NAMALWA (cell line): ENCODE measurements around the gene ARMH2.
"Not testable (repeated sequence)": the region's sequence is repeated elsewhere in the genome, so short reads cannot be mapped to it uniquely, and the experiment has no call there.

ENCODE experiments used
- DNase-seq: peaks from one replicate; pipeline ENCODE4 v3.0.0-alpha.2; 2015; ENCODE audit warnings: low spot score

ARMH2 gene

DNA sequence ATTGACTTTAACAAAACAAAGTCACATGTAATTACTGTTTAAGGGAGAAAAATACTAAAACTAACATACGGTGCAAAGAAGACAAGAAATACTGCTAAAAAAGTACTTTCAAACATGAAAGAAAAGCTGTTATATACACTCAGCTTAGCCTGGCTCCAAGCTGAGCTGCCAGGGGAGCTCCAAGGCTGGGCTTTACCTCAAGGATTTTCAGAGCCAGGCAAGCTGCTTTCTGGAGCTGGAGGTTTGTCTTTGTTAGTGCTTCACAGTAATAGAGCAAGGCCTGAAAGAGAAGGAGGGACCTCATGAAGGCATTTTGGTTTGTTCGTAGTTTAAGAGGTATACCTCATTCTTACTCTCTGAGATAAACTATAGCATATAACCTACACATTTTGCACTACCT, 19.6 kb upstream of the ARMH2 start:
- DNase-seq, result no peak

DNA sequence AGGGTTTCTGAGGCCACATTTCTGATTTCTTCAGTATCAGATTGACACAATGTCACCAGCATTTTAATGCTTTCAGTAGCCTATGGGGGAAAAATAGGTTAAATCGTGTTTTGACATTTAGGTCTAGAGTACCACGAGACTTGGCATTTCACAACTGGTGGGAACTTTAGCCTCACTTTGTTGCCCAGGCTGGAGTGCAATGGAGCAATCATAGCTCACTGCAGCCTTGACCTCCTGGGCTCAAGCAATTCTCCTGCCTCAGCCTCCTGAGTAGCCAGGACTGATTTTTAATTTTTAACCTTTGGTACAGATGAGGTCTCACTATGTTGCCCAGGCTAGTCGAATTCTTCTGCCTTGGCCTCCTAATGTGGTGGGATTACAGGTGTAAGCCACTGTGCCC, 11.0 kb upstream of the ARMH2 start:
- no peak for DNase-seq

DNA sequence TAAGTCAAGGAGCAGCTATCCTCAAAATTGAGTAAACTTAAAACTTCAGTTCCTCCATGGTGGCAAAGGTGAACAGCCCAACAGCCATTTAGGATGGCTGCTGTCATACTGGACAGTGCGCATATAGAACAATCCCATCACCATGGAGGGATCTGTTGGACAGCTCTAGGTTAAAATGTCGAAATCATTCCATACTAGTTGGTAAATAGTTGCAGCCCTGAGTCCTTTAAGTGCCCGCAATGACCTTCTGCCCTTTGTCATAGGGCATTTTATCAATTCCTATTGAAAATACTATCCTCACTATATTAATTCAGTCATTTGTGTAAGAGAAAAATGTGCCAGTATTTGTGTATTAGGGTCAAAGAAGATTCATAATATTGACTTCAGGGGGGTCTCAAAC, 8.9 kb upstream of the ARMH2 start:
- DNase-seq, result no peak

DNA sequence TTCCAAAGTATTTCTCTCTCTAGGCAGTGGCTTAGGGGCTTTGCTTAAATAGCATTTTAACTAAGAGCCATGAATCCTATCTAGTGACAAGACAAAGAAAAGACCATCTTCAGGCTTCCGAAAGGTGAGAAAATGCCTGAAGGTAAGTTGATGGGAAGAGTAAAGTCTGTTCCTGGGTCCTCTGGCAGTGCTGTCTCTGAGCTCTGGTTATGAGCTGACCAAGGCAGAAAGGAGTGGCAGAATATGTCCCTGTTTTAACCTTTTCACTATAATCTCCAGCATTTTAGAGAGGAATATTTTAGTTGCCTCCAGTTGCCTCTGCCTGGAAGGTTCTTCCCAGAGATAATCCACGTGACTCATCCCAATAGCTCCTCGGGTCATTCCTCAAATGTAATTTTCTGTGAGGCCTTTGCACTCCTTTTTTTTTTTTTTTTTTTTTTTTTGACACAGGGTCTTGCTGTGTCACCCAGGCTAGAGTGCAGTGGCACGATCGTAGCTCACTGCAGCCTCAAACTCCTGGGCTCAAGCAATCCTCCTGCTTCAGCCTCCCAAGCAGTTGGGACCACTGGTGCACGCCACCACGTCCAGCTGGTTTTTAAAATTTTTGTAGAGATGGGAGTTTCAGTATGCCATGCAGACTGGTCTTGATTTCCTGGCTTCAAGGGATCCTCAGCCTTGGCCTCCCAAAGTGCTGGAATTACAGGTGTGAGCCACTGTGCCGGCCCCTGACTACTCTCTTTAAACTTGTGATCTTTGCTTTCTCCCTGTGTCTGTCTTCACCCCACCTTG, 3.7 kb upstream of the ARMH2 start:
- DNase-seq, result no peak

DNA sequence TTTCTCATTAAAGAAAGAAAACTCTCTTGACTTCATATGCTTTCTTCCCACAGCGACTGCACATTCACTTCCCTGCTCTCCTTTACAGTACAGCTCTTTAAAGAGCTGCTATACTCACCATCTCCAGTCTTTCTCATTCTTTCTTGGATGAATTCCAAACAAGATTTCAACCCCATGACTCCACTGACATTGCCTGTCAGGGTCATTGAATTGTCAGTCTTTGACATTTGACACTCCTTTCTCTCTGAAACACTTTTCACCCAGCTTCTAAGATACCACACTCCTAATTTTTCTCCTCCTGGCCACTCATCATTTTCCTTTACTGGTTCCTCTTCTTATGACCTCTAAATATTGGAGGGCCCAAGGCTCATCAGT, 811 bp upstream of the ARMH2 start:
- no peak for DNase-seq

DNA sequence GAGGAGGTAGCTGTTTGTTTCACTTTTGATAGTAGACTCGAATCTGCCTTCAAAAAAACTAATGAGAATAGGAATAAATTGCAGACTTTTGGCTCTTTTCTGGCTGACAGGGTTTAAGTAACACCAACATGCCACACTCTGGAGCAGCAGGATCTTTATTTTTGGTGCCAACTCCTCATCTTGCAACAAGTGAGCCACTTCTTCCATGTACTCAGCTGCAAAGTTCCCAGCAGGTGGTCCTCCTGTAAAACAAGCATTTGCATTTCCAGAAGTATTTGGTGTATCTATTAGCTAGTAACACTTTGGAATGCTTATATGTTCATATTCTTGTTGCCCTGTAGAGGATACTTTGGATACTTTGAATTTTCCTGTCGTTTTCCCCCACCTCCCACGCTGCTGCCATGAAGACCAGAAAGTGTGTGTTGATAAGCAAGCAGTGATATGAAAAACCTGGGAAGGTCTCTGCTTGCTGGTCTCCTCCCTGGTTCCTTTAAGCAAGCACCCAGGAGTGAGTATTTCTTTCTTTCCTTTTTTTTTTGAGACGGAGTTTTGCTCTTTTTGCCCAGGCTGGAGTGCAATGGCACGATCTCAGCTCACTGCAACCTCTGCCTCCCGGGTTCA, 1.0 kb downstream of the ARMH2 start:
- no peak for DNase-seq

DNA sequence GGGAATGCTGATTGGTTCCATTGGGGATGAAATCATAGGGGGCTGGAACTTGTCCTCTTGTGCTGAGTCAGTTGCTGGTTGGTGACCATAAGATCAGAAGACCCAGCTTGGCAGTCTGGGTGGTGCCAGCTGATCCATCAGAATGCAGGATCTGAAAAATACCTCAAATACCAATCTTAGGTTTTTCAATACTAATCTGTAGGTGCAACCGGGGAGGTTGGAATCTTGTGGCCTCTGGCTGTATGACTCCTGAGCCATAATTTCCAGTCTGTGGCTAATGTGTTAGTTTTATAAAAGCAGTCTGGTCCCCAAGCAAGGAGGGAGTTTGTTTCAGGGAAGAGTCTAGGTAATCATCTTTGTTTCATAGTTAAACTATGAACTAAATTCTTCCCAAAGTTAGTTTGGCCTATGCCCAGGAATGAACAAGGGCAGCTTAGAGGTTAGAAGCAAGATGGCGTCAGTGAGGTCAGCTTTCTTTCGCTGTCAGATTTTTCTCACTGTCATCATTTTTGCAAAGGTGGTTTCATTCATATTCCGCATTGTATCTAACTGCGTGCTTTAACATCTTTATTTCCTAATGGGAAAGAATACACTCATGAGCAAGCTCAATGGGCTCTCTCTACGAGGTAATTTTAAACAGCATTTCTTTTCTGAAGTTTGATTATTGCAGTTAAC, 2.0 kb downstream of the ARMH2 start:
- DNase-seq, result no peak

DNA sequence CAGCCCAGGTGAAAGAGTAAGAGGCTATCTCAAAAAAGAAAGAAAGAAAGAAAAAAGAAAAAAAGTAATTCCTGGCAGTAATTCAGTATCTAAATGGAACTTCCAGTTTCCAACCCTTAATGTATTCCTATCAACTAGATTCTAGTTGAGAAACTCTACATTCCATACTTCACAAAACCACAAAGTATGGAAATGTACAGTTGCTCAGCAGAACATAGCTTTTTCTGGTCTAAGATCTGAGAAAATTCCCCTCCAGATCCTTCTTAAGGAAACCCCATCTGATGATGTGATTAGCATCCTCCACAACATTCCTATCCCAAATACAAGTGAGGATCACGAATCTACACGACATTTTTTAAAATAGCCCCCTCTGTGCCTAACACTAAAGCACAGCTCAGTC, 3.6 kb downstream of the ARMH2 start:
- DNase-seq, result no peak

DNA sequence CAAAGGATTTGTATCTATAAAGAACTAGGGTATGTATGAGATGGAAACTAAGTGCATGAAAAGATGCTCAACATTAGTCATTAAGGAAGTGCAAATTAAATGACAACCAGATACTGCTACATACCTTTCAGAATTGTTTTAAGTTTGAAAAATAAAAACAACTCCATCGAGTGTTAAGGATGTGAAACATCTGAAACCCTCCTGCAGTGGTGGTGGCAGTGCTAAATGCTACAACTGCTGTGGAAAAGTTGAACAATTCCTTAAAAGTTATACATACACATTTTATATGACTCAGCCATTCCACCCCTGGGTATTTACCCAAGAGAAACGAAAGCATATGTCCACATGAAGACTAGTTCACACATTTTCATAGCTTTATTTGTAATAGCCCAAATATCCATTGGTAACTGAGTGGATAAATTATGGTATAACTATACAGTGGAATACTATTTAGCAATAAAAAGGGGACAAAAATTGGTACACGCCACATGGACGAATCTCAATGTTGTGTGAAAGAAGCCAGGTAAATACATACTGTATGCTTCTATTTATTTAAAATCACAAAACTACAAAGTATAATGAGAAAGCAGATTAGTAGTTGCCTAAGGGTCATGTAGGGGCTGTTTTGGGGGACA, 10.6 kb downstream of the ARMH2 start:
- DNase-seq, result no peak

DNA sequence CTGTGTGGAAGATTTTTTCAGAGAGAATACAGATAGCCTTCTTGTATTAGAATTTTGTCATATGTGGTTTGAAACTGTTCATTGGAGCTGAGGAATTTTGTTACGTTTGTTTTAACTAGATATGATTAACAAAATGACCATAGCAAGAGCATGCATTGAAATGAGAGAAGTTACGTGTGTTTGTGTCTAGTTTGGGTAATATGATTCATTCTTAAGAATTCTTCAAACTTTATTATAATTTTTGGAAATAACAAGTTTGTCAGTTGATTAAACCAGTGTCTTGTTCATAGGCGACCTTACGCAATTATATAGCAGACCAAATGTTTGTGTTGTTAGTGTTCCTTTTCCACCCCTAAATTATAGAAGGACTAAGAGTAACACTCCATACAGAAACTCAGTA, 18.5 kb downstream of the ARMH2 start:
- no peak for DNase-seq

DNA sequence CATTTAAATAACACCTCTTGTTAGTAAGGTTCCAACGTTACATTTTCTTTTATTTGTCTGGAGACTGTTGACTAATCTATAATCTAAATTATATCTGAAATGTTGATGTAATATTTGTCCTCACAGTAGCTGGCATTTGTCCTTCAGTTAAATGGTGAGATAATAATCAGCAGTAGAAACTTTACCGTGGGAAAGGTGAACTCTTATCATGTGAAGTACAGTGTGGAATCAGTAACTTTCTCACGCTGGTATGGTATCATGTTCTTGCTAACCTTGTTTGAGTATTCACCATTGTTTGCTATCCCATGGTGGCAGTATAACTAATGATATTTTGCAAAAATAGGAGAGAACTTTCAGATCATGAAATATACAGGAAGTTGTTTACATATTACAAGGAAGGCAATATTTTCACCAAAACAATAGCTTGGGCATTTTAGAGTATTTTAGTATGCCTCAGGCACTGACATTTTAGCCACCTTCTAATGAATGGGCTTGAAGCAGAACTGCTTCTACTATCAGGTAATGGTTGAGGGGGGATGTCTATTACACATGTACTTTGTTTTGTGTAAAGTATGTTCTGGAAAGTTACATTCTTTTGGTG, 19.2 kb downstream of the ARMH2 start:
- DNase-seq, result peak; percentile 33

DNA sequence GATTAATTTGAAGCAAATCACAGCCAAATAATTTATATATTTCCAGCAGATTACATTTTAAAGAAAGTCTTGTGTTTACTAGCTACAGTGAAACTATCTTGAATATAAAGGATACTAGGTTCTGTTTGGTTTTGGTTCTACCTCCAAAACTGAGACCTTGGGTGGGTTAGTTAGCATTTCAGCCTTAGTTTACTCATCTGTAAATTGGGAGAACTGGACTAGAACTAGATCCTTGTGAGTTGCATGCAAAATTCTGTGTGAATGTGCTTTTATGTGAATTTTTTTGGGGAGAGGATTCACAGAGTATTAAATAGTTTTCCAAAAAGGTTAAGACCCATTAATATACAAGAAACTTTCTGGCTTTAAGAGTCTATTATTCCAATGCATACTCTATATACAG, 19.8 kb downstream of the ARMH2 start:
- DNase-seq, result no peak

DNA sequence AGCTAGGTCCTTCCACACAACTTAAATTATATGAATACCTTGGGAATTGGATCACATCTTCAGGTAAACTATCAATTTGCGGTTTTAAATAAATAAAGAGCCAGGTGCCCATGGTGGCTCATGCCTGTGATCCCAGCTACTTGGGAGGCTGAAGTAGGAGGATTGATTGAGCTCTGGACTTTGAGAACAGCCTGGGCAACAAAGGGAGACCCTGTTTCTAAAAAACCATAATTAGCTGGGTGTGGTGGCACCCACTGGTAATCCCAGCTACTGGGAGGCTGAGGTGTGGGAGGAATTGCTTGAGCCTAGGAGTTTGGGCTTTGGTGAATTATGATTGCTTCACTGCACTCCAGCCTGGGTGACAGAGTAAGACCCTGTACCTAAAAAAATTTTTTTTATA, 20.6 kb downstream of the ARMH2 start:
- DNase-seq, result no peak

DNA sequence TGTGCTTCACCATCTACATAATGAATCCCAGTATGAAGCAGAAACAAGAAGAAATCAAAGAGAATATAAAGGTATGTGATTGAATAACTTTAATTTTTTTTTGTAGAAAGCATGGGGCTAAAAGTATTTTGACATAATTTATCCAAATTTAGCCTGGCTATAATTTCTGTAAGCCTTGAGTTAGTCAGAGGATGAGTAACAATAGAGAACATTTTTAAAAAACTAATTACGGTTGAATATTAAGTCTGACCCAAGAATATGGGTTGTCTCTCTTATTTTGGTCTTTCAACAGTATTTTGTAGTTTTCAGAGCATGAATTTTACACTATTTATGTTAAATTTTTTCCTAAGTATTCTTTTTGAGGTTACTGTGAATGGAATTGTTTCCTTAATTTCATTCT, 21.5 kb downstream of the ARMH2 start:
- no peak for DNase-seq

DNA sequence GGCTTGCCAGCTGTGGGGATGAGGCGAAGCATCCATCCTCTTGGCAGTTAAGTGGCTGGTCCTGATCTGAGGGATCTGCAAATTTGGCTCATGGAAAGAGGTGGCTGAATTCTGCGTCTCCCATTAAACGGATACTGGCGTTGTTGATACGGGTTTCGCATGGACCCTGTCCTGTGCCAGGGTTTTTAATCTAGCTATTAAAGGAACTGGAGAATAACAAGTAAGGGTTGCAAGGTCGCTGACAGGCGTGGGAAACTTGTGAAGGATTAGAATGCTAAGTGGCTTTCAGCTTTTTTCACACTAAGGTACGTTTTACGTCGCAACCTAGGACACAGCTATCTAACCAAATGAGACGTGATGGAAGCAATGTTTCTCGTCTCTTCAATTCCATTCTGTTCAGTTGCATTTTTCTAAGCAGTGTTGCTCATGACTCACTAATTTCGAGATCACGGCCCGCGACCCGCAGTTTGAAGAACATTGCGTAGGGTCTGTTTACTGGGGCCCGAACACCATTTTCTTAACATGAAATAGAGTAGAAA, 23.1 kb downstream of the ARMH2 start:
- peak; percentile 58 for DNase-seq

DNA sequence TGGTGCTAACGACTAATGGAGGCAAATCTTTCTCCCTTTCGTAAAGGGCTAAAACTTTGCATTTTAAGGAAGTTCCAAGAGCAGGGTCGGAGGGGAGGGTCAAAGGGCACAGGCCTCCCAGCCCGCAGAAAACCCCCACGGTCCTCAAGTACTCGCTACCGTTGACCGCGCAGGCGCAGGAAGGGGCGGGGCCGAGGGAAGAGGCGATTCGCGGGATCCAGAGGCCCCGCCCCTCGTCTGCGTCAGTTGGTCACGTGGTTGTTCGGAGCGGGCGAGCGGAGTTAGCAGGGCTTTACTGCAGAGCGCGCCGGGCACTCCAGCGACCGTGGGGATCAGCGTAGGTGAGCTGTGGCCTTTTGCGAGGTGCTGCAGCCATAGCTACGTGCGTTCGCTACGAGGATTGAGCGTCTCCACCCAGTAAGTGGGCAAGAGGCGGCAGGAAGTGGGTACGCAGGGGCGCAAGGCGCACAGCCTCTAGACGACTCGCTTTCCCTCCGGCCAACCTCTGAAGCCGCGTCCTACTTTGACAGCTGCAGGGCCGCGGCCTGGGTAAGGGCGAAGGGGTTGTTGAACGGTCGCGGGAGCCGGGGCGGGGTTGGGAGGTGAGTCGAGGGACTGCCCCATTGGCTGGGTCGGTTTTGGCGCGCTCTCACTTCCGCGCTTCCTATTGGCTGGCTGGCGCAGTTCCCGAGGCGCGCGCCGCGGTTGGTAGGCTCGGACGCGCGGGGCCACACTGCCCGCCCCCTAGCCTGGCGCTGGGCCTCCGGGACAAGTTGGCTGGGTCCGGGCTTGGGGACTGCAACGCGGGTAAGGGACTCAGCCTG, 23.8 kb downstream of the ARMH2 start, which contains the start of gene GMNN:
GMNN (plus strand) TSS at position 242 of the 824 bp plus-strand sequence. CDS start 2,310 bp downstream, outside the sequence.
- peak; percentile 97 for DNase-seq

DNA sequence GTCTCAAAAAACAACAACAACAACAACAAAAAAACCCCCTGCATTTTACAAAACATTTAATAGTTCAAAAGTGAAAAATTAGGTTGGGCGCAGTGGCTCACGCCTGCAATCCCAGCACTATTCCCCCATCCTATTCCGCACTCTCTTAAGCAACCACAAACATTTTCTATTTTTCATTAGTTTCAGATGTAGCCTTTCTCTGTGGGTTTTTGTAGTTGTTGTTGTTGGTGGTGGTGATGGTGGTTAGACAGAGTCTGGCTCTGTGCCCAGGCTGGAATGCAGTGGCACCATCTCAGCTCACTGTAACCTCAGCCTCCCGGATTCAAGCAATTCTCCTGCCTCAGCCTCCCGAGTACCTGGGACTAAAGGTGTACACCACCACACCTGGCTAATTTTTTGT, 30.4 kb downstream of the ARMH2 start:
- no peak for DNase-seq

DNA sequence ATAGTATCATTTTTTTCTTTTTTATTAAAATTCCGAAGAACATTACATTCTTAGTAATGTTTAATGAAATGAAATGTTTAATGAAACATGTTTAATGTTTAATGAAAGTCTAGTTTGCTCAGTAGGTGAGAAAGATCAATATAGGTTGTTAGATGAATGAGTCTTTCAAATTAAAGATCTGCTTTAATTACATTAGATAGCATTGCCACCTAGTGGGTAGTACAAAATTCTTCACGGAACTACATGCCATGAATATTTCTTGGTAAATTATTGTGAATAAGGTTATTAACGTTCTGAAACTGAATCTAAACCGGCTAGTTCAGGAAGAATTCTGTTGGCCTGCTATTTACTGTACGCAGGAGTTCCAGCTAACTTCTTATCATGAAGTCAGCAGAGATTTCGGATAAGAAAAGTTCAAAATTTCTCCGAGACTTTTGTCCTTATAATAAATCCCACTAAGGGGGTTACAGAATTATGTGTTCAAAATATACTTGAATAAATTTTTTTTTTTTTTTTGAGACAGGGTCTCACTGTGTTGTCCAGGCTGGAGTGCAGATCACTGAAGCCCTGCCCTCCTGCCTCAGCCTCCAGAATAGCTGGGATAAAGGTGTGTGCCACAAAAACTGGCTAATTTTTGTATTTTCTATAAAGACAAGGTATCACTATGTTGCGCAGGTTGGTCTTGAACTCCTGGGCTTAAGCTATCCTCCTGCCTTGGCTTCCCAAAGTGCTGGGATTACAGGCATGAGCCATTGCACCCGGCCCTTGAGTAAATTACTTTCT, 31.8 kb downstream of the ARMH2 start:
- peak; percentile 71 for DNase-seq

DNA sequence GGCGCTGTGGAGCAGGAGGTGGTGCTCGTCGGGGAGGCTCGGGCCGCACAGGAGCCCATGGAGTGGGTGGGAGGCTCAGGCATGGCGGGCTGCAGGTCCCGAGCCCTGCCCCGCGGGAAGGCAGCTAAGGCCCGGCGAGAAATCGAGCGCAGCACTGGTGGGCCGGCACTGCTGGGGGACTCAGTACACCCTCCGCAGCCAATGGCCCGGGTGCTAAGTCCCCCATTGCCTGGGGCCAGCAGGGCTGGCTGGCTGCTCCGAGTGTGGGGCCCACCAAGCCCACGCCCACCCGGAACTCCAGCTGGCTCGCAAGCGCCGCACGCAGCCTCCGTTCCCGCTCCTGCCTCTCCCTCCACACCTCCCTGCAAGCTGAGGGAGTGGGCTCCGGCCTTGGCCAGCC, 32.7 kb downstream of the ARMH2 start:
- DNase-seq, result not testable (repeated sequence)
